ENCODE data around the gene USB1. TPM values are rescaled to one million over a fixed set of nuclear protein-coding genes. Genes with fewer than 3 reads are reported as not detected.

Gene USB1
- total RNA-seq, 1 donor from 2014 or later: 14.9 TPM

- H3K4me1 Mint-ChIP-seq: no peaks in the 10 kb centered on the region
- Histone ChIP-seq H2AFZ (replicated peaks) (no peak overlapping the region), H3K36me3 (no peaks in the 10 kb centered on the region), H3K4me1 (peaks cover 7% of the 10 kb centered on the region), H4K20me1 (ENCODE audit: low read depth) (no peaks in the 10 kb centered on the region), H3K79me2 (ENCODE audit: low read depth) (no peaks in the 10 kb centered on the region), H3K4me2 (no peak overlapping the region), H3F3A (ENCODE audit: low read depth) (no peaks in the 10 kb centered on the region), H3K27me3 (no peaks in the 10 kb centered on the region), H3K9ac (no peak overlapping the region), H3K4me3 (no peak overlapping the region), H3K9me3 (ENCODE audit: low read depth) (no peaks in the 10 kb centered on the region), H3K27ac (no peak overlapping the region)
- H3K4me3 Mint-ChIP-seq: no peak overlapping the region
- peaks cover 4% of the 10 kb centered on the region for H3K27me3 Mint-ChIP-seq (ENCODE audit: insufficient read depth, low read depth)
- no peak for DNase-seq (ENCODE audit: low spot score)
- no peak overlapping the region for H3K27ac Mint-ChIP-seq
- no peaks in the 10 kb centered on the region for H3K36me3 Mint-ChIP-seq
- no peaks in the 10 kb centered on the region for H3K9me3 Mint-ChIP-seq
- no peak for TF ChIP-seq CTCF (IDR thresholded peaks at IDR 0.05)
- TF ChIP-seq EZH2 (IDR thresholded peaks at IDR 0.05): no peak
- TF ChIP-seq EZH2phosphoT487 (IDR thresholded peaks at IDR 0.05): no peak
These were observed 41.8 kb downstream of the USB1 start for GRCh38 chr16:58042886-58043515.

GRCh38 chr16:58043571-58044155 is 42.5 kb downstream of the USB1 start:
- no peak overlapping the region for H3K4me3 Mint-ChIP-seq
- peaks cover 6% of the 10 kb centered on the region for H3K4me1 Mint-ChIP-seq
- TF ChIP-seq CTCF (IDR thresholded peaks at IDR 0.05): no peak
- TF ChIP-seq EZH2phosphoT487 (IDR thresholded peaks at IDR 0.05): no peak
- no peak for TF ChIP-seq EZH2 (IDR thresholded peaks at IDR 0.05)
- no peaks in the 10 kb centered on the region for H3K36me3 ChIP-seq
- no peak overlapping the region for H3K4me2 ChIP-seq
- peak overlapping the region; percentile 29 for H3K27ac Mint-ChIP-seq
- no peaks in the 10 kb centered on the region for H3K27me3 ChIP-seq
- peaks cover 4% of the 10 kb centered on the region for H3K27me3 Mint-ChIP-seq (ENCODE audit: insufficient read depth, low read depth)
- no peak overlapping the region for H3K4me3 ChIP-seq
- H3F3A ChIP-seq (ENCODE audit: low read depth): no peaks in the 10 kb centered on the region
- no peak overlapping the region for H2AFZ ChIP-seq (replicated peaks)
- no peaks in the 10 kb centered on the region for H3K9me3 Mint-ChIP-seq
- no peaks in the 10 kb centered on the region for H4K20me1 ChIP-seq (ENCODE audit: low read depth)
- no peak for DNase-seq (ENCODE audit: low spot score)
- no peak overlapping the region for H3K9ac ChIP-seq
- no peaks in the 10 kb centered on the region for H3K79me2 ChIP-seq (ENCODE audit: low read depth)
- H3K27ac ChIP-seq: no peak overlapping the region
- H3K9me3 ChIP-seq (ENCODE audit: low read depth): no peaks in the 10 kb centered on the region
- peaks cover 7% of the 10 kb centered on the region for H3K4me1 ChIP-seq
- no peaks in the 10 kb centered on the region for H3K36me3 Mint-ChIP-seq

- Histone ChIP-seq H3K9ac (no peak overlapping the region), H3K4me2 (no peak overlapping the region), H3K4me1 (peaks cover 12% of the 10 kb centered on the region), H3F3A (ENCODE audit: low read depth) (peaks cover 4% of the 10 kb centered on the region), H4K20me1 (ENCODE audit: low read depth) (no peaks in the 10 kb centered on the region), H3K27ac (no peak overlapping the region), H3K36me3 (no peaks in the 10 kb centered on the region), H3K9me3 (ENCODE audit: low read depth) (no peaks in the 10 kb centered on the region), H3K79me2 (ENCODE audit: low read depth) (no peaks in the 10 kb centered on the region), H2AFZ (replicated peaks) (no peak overlapping the region), H3K4me3 (no peak overlapping the region), H3K27me3 (no peaks in the 10 kb centered on the region)
- no peaks in the 10 kb centered on the region for H3K36me3 Mint-ChIP-seq
- no peak for TF ChIP-seq EZH2phosphoT487 (IDR thresholded peaks at IDR 0.05)
- no peak for TF ChIP-seq EZH2 (IDR thresholded peaks at IDR 0.05)
- TF ChIP-seq CTCF (IDR thresholded peaks at IDR 0.05): no peak
- H3K4me3 Mint-ChIP-seq: no peak overlapping the region
- H3K27ac Mint-ChIP-seq: peak overlapping the region; percentile 74
- H3K27me3 Mint-ChIP-seq (ENCODE audit: insufficient read depth, low read depth): peaks cover 2% of the 10 kb centered on the region
- no peaks in the 10 kb centered on the region for H3K9me3 Mint-ChIP-seq
- no peak for DNase-seq (ENCODE audit: low spot score)
- peaks cover 11% of the 10 kb centered on the region for H3K4me1 Mint-ChIP-seq
These were observed 43.2 kb downstream of the USB1 start for GRCh38 chr16:58044266-58045019.
